A549 (cell line): Measurements from ENCODE around the gene CACNG7.

Experiments used
- CHD2 ChIP-seq: fragments of 150-350 bp; IDR thresholded peaks from 2 replicates; pipeline ENCODE4 v1.6.1; 2014; ENCODE audit warnings: low read length; ENCODE audit not compliant: partially characterized antibody
- FOSL2 ChIP-seq, 2 experiments: fragments of 450-650 bp in 1 of 2; fragments of >200 bp in 1 of 2; sonication (Bioruptor Twin) in 1 of 2; formaldehyde crosslinking; IDR thresholded peaks; 2 replicates each; pipeline versions ENCODE4 v1.5.0 to v1.6.1; 2016 to 2020; ENCODE audit warnings: mild to moderate bottlenecking in 1 of 2, moderate library complexity in 1 of 2
- HOXB13 ChIP-seq: fragments of 250-450 bp; sonication (Bioruptor Pico); IDR thresholded peaks from 2 replicates; pipeline ENCODE4 v1.5.0; 2020; ENCODE audit warnings: low read depth, mild to moderate bottlenecking, moderate library complexity
- NPAS2 ChIP-seq: fragments of 250-450 bp; sonication (Bioruptor Pico); IDR thresholded peaks from 2 replicates; pipeline ENCODE4 v1.8.0; 2022; ENCODE audit warnings: mild to moderate bottlenecking, moderate library complexity, borderline replicate concordance
- PHF8 ChIP-seq: fragments of 200-600 bp; sonication (generic); IDR thresholded peaks from 2 replicates; pipeline ENCODE4 v1.6.1; 2016; ENCODE audit warnings: low read depth, mild to moderate bottlenecking, antibody characterized with exemption, moderate library complexity, borderline replicate concordance
- POLR2A ChIP-seq: IDR thresholded peaks from 2 replicates; pipeline ENCODE4 v1.6.1; 2012; ENCODE audit warnings: mild to moderate bottlenecking, low read length
- RARB ChIP-seq: fragments of 250-450 bp; sonication (Bioruptor Pico); IDR thresholded peaks from 2 replicates; pipeline ENCODE4 v1.8.0; 2021; ENCODE audit warnings: mild to moderate bottlenecking, moderate library complexity
- TP53 ChIP-seq: fragments of 250-450 bp; sonication (Bioruptor Pico); IDR thresholded peaks from 2 replicates; pipeline ENCODE4 v1.5.0; 2021; ENCODE audit warnings: mild to moderate bottlenecking, moderate library complexity
- TF ChIP-seq, protein P1 (sequence below): IDR thresholded peaks from 2 replicates; pipeline ENCODE4 v1.6.1; 2012
- TF ChIP-seq, protein P2 (sequence below): IDR thresholded peaks from 2 replicates; pipeline ENCODE4 v1.6.1; 2012
- TF ChIP-seq, protein P3 (sequence below): fragments of 250-450 bp; sonication (Bioruptor Pico); IDR thresholded peaks from 2 replicates; pipeline ENCODE4 v1.5.0; 2021; ENCODE audit warnings: mild to moderate bottlenecking, moderate library complexity, borderline replicate concordance
- TF ChIP-seq, protein P4 (sequence below): fragments of >200 bp; sonication (Bioruptor Twin); formaldehyde crosslinking; IDR thresholded peaks from 3 replicates; pipeline ENCODE4 v1.5.1; 2016

DNA sequence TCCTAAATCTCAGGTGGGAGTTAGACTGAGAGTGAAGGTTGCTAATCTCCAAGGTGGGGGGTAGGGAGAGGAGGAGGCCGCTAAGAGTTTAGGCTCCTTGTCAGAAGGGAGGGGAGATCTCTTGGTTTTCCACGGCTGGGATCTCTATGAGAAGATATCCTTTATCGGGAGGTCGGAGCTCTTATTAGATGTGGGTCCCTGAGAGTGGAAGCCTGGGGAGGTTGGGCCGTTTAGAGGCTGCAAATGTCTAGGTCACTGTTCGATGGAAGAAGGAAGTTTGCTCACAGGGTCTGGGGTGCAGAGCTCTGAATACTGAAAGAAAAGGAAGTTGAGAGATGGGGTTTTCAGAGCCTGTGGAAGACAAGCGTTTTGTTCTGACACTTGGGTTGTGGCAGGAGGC lies 37.6 kb upstream of the CACNG7 start:
- TF ChIP-seq, protein P1, sequence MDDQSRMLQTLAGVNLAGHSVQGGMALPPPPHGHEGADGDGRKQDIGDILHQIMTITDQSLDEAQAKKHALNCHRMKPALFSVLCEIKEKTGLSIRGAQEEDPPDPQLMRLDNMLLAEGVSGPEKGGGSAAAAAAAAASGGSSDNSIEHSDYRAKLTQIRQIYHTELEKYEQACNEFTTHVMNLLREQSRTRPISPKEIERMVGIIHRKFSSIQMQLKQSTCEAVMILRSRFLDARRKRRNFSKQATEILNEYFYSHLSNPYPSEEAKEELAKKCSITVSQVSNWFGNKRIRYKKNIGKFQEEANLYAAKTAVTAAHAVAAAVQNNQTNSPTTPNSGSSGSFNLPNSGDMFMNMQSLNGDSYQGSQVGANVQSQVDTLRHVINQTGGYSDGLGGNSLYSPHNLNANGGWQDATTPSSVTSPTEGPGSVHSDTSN = no peak
- TF ChIP-seq POLR2A (no peak), NPAS2 (CRISPR knock-in tag) (no peak), HOXB13 (no peak), FOSL2 (IDR thresholded peaks at IDR 0.05) (no peak), FOSL2 (CRISPR knock-in tag; IDR thresholded peaks at IDR 0.05) (no peak; the same call in 1 of the 2 replicates), TP53 (peak; percentile 72; the same call in 1 of the 2 replicates), CHD2 (no peak), RARB (CRISPR knock-in tag) (no peak), PHF8 (no peak)
- TF ChIP-seq, protein P2, sequence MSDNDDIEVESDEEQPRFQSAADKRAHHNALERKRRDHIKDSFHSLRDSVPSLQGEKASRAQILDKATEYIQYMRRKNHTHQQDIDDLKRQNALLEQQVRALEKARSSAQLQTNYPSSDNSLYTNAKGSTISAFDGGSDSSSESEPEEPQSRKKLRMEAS = no peak
- TF ChIP-seq, protein P3, sequence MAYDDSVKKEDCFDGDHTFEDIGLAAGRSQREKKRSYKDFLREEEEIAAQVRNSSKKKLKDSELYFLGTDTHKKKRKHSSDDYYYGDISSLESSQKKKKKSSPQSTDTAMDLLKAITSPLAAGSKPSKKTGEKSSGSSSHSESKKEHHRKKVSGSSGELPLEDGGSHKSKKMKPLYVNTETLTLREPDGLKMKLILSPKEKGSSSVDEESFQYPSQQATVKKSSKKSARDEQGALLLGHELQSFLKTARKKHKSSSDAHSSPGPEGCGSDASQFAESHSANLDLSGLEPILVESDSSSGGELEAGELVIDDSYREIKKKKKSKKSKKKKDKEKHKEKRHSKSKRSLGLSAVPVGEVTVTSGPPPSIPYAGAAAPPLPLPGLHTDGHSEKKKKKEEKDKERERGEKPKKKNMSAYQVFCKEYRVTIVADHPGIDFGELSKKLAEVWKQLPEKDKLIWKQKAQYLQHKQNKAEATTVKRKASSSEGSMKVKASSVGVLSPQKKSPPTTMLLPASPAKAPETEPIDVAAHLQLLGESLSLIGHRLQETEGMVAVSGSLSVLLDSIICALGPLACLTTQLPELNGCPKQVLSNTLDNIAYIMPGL (CRISPR knock-in tag) = no peak
- TF ChIP-seq, protein P4, sequence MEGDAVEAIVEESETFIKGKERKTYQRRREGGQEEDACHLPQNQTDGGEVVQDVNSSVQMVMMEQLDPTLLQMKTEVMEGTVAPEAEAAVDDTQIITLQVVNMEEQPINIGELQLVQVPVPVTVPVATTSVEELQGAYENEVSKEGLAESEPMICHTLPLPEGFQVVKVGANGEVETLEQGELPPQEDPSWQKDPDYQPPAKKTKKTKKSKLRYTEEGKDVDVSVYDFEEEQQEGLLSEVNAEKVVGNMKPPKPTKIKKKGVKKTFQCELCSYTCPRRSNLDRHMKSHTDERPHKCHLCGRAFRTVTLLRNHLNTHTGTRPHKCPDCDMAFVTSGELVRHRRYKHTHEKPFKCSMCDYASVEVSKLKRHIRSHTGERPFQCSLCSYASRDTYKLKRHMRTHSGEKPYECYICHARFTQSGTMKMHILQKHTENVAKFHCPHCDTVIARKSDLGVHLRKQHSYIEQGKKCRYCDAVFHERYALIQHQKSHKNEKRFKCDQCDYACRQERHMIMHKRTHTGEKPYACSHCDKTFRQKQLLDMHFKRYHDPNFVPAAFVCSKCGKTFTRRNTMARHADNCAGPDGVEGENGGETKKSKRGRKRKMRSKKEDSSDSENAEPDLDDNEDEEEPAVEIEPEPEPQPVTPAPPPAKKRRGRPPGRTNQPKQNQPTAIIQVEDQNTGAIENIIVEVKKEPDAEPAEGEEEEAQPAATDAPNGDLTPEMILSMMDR = no peak
